ENCODE measurements around the gene COBL. TPM values are rescaled to one million over a fixed set of nuclear protein-coding genes. Genes with fewer than 3 reads are reported as not detected.

The COBL gene
- total RNA-seq, 1 experiment from 2014 or later = 0.39 TPM

DNA sequence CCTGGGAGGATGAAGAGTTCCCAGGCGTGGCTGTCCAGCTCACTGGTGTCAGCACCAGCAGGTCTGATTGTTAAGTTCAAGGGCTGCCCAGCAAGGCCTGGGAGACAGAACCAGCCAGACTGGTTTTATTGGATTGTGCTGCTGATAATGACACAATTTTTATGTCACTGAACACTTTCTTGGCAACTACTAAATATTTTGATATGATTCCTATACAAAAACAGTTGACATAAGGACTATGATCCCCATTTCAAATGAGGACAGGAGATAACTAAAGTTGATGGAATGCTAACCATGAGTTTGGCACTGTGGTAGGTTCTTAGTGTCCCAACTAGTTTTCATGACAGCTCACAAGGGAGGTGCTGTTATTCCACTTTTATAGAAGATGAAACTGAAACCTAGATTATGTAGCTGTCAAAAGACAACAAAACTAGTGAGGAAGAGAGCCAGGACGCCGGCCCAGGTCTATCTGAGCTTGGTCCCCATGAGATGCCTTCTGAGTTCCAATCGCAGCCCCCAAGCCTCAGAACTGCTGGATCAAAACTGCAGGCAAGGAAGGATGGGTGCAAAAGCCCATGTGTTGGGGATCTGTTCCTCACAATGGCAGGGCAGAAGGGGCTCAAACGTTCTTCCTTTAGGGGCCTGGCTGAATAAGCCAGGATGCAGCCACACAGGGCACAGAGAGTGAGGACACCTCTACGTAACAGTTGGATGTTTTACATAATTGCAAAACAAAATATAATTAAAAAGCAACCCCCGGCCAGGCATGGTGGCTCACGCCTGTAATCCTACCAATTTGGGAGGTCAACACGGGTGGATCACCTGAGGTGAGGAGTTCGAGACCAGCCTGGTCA lies 52.8 kb downstream of the COBL start:
- Histone ChIP-seq H3K4me3 (ENCODE audit: low read depth in 2 of 2, low read length in 2 of 2) (no peak overlapping the region), H3K36me3 (ENCODE audit: control insufficient read depth, insufficient read depth, low read length) (no peaks in the 10 kb centered on the region), H3K27me3 (ENCODE audit: control insufficient read depth, insufficient read depth, low read length) (0 out of 2 replicates have a peak, but pooled peaks cover 3% of the 10 kb centered on the region), H3K9me3 (ENCODE audit: control insufficient read depth, insufficient read depth, low read depth, low read length) (no peaks in the 10 kb centered on the region), H3K4me1 (ENCODE audit: control insufficient read depth, insufficient read depth, low read length) (no peaks in the 10 kb centered on the region), H3K27ac (ENCODE audit: low read length) (no peak overlapping the region)
- ATAC-seq (no peak), DNase-seq (ENCODE audit: low read depth, low spot score) (no peak)
- POLR2A ChIA-PET = no interaction called here
- TF ChIP-seq, protein P1, sequence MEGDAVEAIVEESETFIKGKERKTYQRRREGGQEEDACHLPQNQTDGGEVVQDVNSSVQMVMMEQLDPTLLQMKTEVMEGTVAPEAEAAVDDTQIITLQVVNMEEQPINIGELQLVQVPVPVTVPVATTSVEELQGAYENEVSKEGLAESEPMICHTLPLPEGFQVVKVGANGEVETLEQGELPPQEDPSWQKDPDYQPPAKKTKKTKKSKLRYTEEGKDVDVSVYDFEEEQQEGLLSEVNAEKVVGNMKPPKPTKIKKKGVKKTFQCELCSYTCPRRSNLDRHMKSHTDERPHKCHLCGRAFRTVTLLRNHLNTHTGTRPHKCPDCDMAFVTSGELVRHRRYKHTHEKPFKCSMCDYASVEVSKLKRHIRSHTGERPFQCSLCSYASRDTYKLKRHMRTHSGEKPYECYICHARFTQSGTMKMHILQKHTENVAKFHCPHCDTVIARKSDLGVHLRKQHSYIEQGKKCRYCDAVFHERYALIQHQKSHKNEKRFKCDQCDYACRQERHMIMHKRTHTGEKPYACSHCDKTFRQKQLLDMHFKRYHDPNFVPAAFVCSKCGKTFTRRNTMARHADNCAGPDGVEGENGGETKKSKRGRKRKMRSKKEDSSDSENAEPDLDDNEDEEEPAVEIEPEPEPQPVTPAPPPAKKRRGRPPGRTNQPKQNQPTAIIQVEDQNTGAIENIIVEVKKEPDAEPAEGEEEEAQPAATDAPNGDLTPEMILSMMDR (IDR thresholded peaks at IDR 0.05) = no peak
- TF ChIP-seq TCF7L2 (IDR thresholded peaks at IDR 0.05; ENCODE audit: low read depth, low read length) (no peak), POLR2AphosphoS5 (IDR thresholded peaks at IDR 0.05; ENCODE audit: low read depth, low read length) (no peak)
- TF ChIP-seq, protein P2, sequence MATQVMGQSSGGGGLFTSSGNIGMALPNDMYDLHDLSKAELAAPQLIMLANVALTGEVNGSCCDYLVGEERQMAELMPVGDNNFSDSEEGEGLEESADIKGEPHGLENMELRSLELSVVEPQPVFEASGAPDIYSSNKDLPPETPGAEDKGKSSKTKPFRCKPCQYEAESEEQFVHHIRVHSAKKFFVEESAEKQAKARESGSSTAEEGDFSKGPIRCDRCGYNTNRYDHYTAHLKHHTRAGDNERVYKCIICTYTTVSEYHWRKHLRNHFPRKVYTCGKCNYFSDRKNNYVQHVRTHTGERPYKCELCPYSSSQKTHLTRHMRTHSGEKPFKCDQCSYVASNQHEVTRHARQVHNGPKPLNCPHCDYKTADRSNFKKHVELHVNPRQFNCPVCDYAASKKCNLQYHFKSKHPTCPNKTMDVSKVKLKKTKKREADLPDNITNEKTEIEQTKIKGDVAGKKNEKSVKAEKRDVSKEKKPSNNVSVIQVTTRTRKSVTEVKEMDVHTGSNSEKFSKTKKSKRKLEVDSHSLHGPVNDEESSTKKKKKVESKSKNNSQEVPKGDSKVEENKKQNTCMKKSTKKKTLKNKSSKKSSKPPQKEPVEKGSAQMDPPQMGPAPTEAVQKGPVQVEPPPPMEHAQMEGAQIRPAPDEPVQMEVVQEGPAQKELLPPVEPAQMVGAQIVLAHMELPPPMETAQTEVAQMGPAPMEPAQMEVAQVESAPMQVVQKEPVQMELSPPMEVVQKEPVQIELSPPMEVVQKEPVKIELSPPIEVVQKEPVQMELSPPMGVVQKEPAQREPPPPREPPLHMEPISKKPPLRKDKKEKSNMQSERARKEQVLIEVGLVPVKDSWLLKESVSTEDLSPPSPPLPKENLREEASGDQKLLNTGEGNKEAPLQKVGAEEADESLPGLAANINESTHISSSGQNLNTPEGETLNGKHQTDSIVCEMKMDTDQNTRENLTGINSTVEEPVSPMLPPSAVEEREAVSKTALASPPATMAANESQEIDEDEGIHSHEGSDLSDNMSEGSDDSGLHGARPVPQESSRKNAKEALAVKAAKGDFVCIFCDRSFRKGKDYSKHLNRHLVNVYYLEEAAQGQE (IDR thresholded peaks at IDR 0.05; ENCODE audit: insufficient read depth in 1 of 2, low read depth in 2 of 2, low read length in 1 of 2) = no peak
- no TSS peak for BruUV-seq (replicated peaks)
- CTCF ChIA-PET = interaction anchor here (0.7 to 1.1 kb wide), 2 partner anchors 27 to 59 kb away, joined by 3 to 4 read pairs; no protein-coding TSS in a partner anchor
- intact Hi-C loops (cut with micrococcal nuclease; ENCODE audit: unreplicated experiment) (no loop called here), in situ Hi-C loops (cut with HindIII; ENCODE audit: low pct_unique_long_range_greater_than_20kb, low sequenced_read_pairs) (no loop called here)

DNA sequence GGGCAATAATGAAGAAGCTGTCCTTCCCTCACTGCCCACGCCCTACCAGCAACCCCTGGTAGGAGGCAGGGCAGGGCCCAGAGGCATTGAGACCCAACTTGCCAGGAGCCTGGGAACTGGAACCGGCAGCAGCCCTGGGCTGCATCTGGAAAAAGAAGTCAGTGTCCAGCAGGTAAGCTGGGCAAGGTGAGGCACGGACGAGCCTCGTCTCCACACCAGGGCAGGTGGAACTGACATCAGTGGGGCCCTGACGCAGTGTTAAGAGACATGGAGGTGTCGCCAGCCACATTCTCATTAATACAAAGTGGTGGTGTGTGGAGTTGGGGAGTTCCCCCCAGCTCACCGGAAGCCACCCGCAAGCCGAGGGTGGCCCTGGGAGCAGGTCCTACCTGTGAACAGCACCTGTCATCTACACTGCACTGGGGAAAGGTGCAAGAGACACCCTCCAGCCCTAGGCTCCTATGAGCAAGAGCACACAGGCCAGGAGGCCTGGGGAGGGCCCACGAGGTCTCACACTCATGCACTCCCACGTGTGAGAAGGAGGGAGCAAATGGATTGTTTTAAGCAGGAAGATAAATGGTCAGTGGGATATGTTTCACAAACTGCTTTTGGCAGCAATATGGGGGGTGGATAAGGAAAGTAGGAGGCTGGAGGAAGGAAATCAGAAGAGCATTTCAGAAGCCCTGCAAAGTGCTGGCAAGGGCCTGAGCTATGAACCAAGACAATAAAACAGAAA lies 53.6 kb downstream of the COBL start:
- in situ Hi-C loops (cut with HindIII; ENCODE audit: low pct_unique_long_range_greater_than_20kb, low sequenced_read_pairs) (no loop called here), intact Hi-C loops (cut with micrococcal nuclease; ENCODE audit: unreplicated experiment) (no loop called here)
- Histone ChIP-seq H3K4me3 (ENCODE audit: low read depth in 2 of 2, low read length in 2 of 2) (no peak overlapping the region), H3K9me3 (ENCODE audit: control insufficient read depth, insufficient read depth, low read depth, low read length) (no peaks in the 10 kb centered on the region), H3K27ac (ENCODE audit: low read length) (no peak overlapping the region), H3K4me1 (ENCODE audit: control insufficient read depth, insufficient read depth, low read length) (no peaks in the 10 kb centered on the region), H3K36me3 (ENCODE audit: control insufficient read depth, insufficient read depth, low read length) (no peaks in the 10 kb centered on the region), H3K27me3 (ENCODE audit: control insufficient read depth, insufficient read depth, low read length) (0 out of 2 replicates have a peak, but pooled peaks cover 3% of the 10 kb centered on the region)
- ChIA-PET POLR2A (no interaction called here), CTCF (no interaction called here)
- no TSS peak for BruUV-seq (replicated peaks)
- ATAC-seq = no peak
- no peak for DNase-seq (ENCODE audit: low read depth, low spot score)
- TF ChIP-seq, protein P1 (IDR thresholded peaks at IDR 0.05) = no peak
- TF ChIP-seq, protein P2 (IDR thresholded peaks at IDR 0.05; ENCODE audit: insufficient read depth in 1 of 2, low read depth in 2 of 2, low read length in 1 of 2) = no peak
